Measurements from ENCODE around the gene IL16.

DNA sequence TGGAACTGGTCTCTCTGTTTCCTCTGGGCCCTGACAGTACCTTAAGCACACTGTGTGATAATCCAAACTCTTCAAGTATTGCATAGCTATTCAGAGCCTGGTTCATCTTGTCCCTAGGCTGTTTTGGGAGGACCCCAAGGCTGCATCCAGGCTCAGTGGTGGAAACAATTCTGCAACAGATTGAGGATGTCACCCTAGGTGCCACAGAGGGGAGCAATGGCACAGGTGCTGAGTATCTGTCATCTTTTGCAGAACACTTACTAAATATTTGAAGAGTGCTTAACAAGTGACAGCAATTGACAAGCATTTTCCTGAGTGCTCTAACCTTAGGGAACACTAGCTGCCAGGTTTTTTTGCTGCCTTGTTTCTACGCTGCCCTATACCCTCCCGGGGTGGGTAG is 99.5 kb downstream of the IL16 start:
- no peak for TF ChIP-seq CTCF (IDR thresholded peaks at IDR 0.05)
- TF ChIP-seq POLR2A (IDR thresholded peaks at IDR 0.05), result no peak
